NCI-H345 treated with DMSO at 0.1 percent for 48 hours (cell line): Measurements from ENCODE around the gene ZBTB45.
"Not testable (repeated sequence)": the region's sequence is repeated elsewhere in the genome, so short reads cannot be mapped to it uniquely, and the experiment has no call there.

Source experiments
- DNase-seq: peaks from one replicate; lab custom pipeline; 2025; ENCODE audit not compliant: unreplicated experiment; lab: John Stamatoyannopoulos, UW

ZBTB45 gene

GRCh38 chr19:58511353-58512208 lies 8.0 kb downstream of the ZBTB45 start, which contains the start of gene SLC27A5:
Gene SLC27A5, minus strand, starts transcription at chr19:58511992. Its CDS starts 37 bp downstream, at chr19:58511955.
- no peak for DNase-seq

- DNase-seq: no peak
These were observed 9.3 kb downstream of the ZBTB45 start for GRCh38 chr19:58510084-58510862.

GRCh38 chr19:58509731-58510083 lies 9.9 kb downstream of the ZBTB45 start:
- no peak for DNase-seq

GRCh38 chr19:58507602-58508223 lies 11.9 kb downstream of the ZBTB45 start:
- DNase-seq: not testable (repeated sequence)

- DNase-seq: no peak
These were observed 19.4 kb downstream of the ZBTB45 start for GRCh38 chr19:58500242-58500641.

- peak; percentile 85 for DNase-seq
These were observed 20.3 kb downstream of the ZBTB45 start for GRCh38 chr19:58499021-58499927.

- DNase-seq: no peak
These were observed 21.1 kb downstream of the ZBTB45 start for GRCh38 chr19:58498316-58499020.

GRCh38 chr19:58497634-58498170 lies 21.9 kb downstream of the ZBTB45 start:
- DNase-seq: no peak

- DNase-seq: no peak
These were observed 27.3 kb downstream of the ZBTB45 start for GRCh38 chr19:58492265-58492664.

- DNase-seq: no peak
These were observed 28.2 kb downstream of the ZBTB45 start for GRCh38 chr19:58491393-58491792.

- not testable (repeated sequence) for DNase-seq
These were observed 35.3 kb downstream of the ZBTB45 start for GRCh38 chr19:58484349-58484748.

- no peak for DNase-seq
These were observed 35.8 kb downstream of the ZBTB45 start for GRCh38 chr19:58483776-58484175.

- no peak for DNase-seq
These were observed 37.2 kb downstream of the ZBTB45 start for GRCh38 chr19:58482372-58482771.

GRCh38 chr19:58480831-58481230 lies 38.8 kb downstream of the ZBTB45 start:
- DNase-seq: no peak

GRCh38 chr19:58480481-58480830 lies 39.2 kb downstream of the ZBTB45 start:
- no peak for DNase-seq

- no peak for DNase-seq
These were observed 39.7 kb downstream of the ZBTB45 start for GRCh38 chr19:58479736-58480480.

GRCh38 chr19:58479303-58479702 lies 40.3 kb downstream of the ZBTB45 start:
- no peak for DNase-seq

- no peak for DNase-seq
These were observed 41.7 kb downstream of the ZBTB45 start for GRCh38 chr19:58477871-58478270.

- DNase-seq: no peak
These were observed 42.5 kb downstream of the ZBTB45 start for GRCh38 chr19:58477130-58477529.
